ENCODE data around the gene SPDYE4. TPM values are rescaled to one million over a fixed set of nuclear protein-coding genes. Genes with fewer than 3 reads are reported as not detected.
"Not testable (repeated sequence)": the region's sequence is repeated elsewhere in the genome, so short reads cannot be mapped to it uniquely, and the experiment has no call there.

The SPDYE4 gene
- total RNA-seq = not detected
- not detected for polyA plus RNA-seq (2013, experiment 1 of 2)
- 0.18 TPM for polyA plus RNA-seq (2013, experiment 2 of 2)
- 0 to 0.18 (median 0) reads per million in 172 experiments for total RNA-seq

GRCh38 chr17:8758137-8758596, at the start of gene SPDYE4:
TSS of gene SPDYE4 (minus strand) at chr17:8758546. CDS start at chr17:8758382, 164 bp downstream.
- intact Hi-C loops (cut with DNase I, micrococcal nuclease) = loop anchor here in 1 of 2 experiments (10.0 kb wide), 2 partner anchors 137 to 237 kb away; no protein-coding TSS in a partner anchor
- H3K27me3 ChIP-seq (ENCODE audit: control insufficient read depth in 1 of 2, insufficient read depth in 2 of 2, low read length in 2 of 2) = peaks cover 0 to 4% of the 10 kb centered on the region in 2 experiments
- Mint-ChIP-seq H3K4me1 (ENCODE audit: low read depth) (no peaks in the 10 kb centered on the region), H3K4me3 (no peak within 1 kb of the TSS), H3K36me3 (ENCODE audit: low read depth) (no peaks in the 10 kb centered on the region), H3K9me3 (no peaks in the 10 kb centered on the region), H3K27ac (no peak within 1 kb of the TSS), H3K27me3 (peaks cover 18% of the 10 kb centered on the region)
- no peaks in the 10 kb centered on the region for H3K9me3 ChIP-seq (ENCODE audit: control insufficient read depth in 1 of 2, insufficient read depth in 1 of 2, low read length in 2 of 2)
- no peak for TF ChIP-seq CTCF (IDR thresholded peaks at IDR 0.05)
- no peak within 1 kb of the TSS for H3K4me3 ChIP-seq (ENCODE audit: low read length)
- no peak for ATAC-seq (ENCODE audit: poor library complexity)
- ChIA-PET POLR2A (no interaction called here), CTCF (no interaction called here)
- DNase-seq = no peak
- H3K4me1 ChIP-seq (ENCODE audit: insufficient read depth, low read length) = no peaks in the 10 kb centered on the region
- H3K27ac ChIP-seq (ENCODE audit: low read depth in 1 of 2, low read length in 2 of 2) = no peak within 1 kb of the TSS
- no peaks in the 10 kb centered on the region for H3K36me3 ChIP-seq (ENCODE audit: insufficient read depth, low read length)

- ATAC-seq (ENCODE audit: poor library complexity) (peak; percentile 41), DNase-seq (peak in 3 of 14 experiments; percentile 39 to 74 (median 65))
- H3K9me3 Mint-ChIP-seq = peaks cover 11% of the 10 kb centered on the region
- intact Hi-C loops (cut with DNase I, micrococcal nuclease) = no loop called here
- no peak for TF ChIP-seq CTCF (IDR thresholded peaks at IDR 0.05)
- H3K36me3 Mint-ChIP-seq (ENCODE audit: low read depth) = peaks cover 39% of the 10 kb centered on the region
- CTCF ChIA-PET = interaction anchor here (0.9 kb wide), 1 partner anchor 35 kb away, joined by 3 read pairs; no protein-coding TSS in a partner anchor
- H3K36me3 ChIP-seq (ENCODE audit: insufficient read depth, low read length) = no peaks in the 10 kb centered on the region
- peaks cover 0 to 4% of the 10 kb centered on the region in 2 experiments for H3K27me3 ChIP-seq (ENCODE audit: control insufficient read depth in 1 of 2, insufficient read depth in 2 of 2, low read length in 2 of 2)
- peaks cover 8 to 13% of the 10 kb centered on the region in 2 experiments for H3K9me3 ChIP-seq (ENCODE audit: control insufficient read depth in 1 of 2, insufficient read depth in 1 of 2, low read length in 2 of 2)
- no peak overlapping the region for H3K27ac Mint-ChIP-seq
- no peak overlapping the region for H3K27ac ChIP-seq (ENCODE audit: low read depth in 1 of 2, low read length in 2 of 2)
- no peak overlapping the region for H3K4me3 ChIP-seq (ENCODE audit: low read length)
- peaks cover 6% of the 10 kb centered on the region for H3K4me1 ChIP-seq (ENCODE audit: insufficient read depth, low read length)
- POLR2A ChIA-PET = no interaction called here
- no peaks in the 10 kb centered on the region for H3K4me1 Mint-ChIP-seq (ENCODE audit: low read depth)
- no peaks in the 10 kb centered on the region for H3K27me3 Mint-ChIP-seq
- no peak overlapping the region for H3K4me3 Mint-ChIP-seq
These were observed 48.7 kb upstream of the SPDYE4 start for GRCh38 chr17:8806926-8807550.

GRCh38 chr17:8806253-8806925, 48.0 kb upstream of the SPDYE4 start:
- Mint-ChIP-seq H3K4me1 (ENCODE audit: low read depth) (no peaks in the 10 kb centered on the region), H3K36me3 (ENCODE audit: low read depth) (peaks cover 36% of the 10 kb centered on the region), H3K9me3 (peaks cover 11% of the 10 kb centered on the region), H3K27me3 (no peaks in the 10 kb centered on the region), H3K27ac (no peak overlapping the region), H3K4me3 (no peak overlapping the region)
- H3K27me3 ChIP-seq (ENCODE audit: control insufficient read depth in 1 of 2, insufficient read depth in 2 of 2, low read length in 2 of 2) = peaks cover 0 to 4% of the 10 kb centered on the region in 2 experiments
- no peak overlapping the region for H3K27ac ChIP-seq (ENCODE audit: low read depth in 1 of 2, low read length in 2 of 2)
- H3K36me3 ChIP-seq (ENCODE audit: insufficient read depth, low read length) = no peaks in the 10 kb centered on the region
- intact Hi-C loops (cut with DNase I, micrococcal nuclease) = no loop called here
- ChIA-PET CTCF (no interaction called here), POLR2A (no interaction called here)
- ATAC-seq (ENCODE audit: poor library complexity) (no peak), DNase-seq (peak in 1 of 14 experiments; percentile 22)
- no peak overlapping the region for H3K4me3 ChIP-seq (ENCODE audit: low read length)
- no peak for TF ChIP-seq CTCF (IDR thresholded peaks at IDR 0.05)
- peaks cover 8 to 13% of the 10 kb centered on the region in 2 experiments for H3K9me3 ChIP-seq (ENCODE audit: control insufficient read depth in 1 of 2, insufficient read depth in 1 of 2, low read length in 2 of 2)
- H3K4me1 ChIP-seq (ENCODE audit: insufficient read depth, low read length) = peaks cover 6% of the 10 kb centered on the region

GRCh38 chr17:8805396-8805795, 47.0 kb upstream of the SPDYE4 start:
- H3K4me3 ChIP-seq (ENCODE audit: low read length); H3K27me3 ChIP-seq (ENCODE audit: control insufficient read depth in 1 of 2, insufficient read depth in 2 of 2, low read length in 2 of 2); H3K27ac Mint-ChIP-seq; H3K4me3 Mint-ChIP-seq; H3K4me1 Mint-ChIP-seq (ENCODE audit: low read depth); H3K9me3 ChIP-seq (ENCODE audit: control insufficient read depth in 1 of 2, insufficient read depth in 1 of 2, low read length in 2 of 2); ATAC-seq (ENCODE audit: poor library complexity); H3K36me3 ChIP-seq (ENCODE audit: insufficient read depth, low read length); intact Hi-C loops (cut with DNase I, micrococcal nuclease); CTCF ChIA-PET; DNase-seq; H3K4me1 ChIP-seq (ENCODE audit: insufficient read depth, low read length); H3K27ac ChIP-seq (ENCODE audit: low read depth in 1 of 2, low read length in 2 of 2); H3K27me3 Mint-ChIP-seq; POLR2A ChIA-PET: not testable (repeated sequence)
- H3K36me3 Mint-ChIP-seq (ENCODE audit: low read depth) = peaks cover 29% of the 10 kb centered on the region
- peaks cover 11% of the 10 kb centered on the region for H3K9me3 Mint-ChIP-seq
